Heart right ventricle (tissue), 16 donors: ENCODE measurements around the gene MAGEA8. TPM values are rescaled to one million over a fixed set of nuclear protein-coding genes. Genes with fewer than 3 reads are reported as not detected.
"Not testable (repeated sequence)": the region's sequence is repeated elsewhere in the genome, so short reads cannot be mapped to it uniquely, and the experiment has no call there.

Source experiments
- ATAC-seq, 8 donors: fragments of 200-7000 bp; cut with Tn5 transposase; one replicate each; pipeline ENCODE4 v1.9.1; 2020; ENCODE audit warnings: mild to moderate bottlenecking in 8 of 8, moderate library complexity in 8 of 8, moderate number of reproducible peaks in 1 of 8
- DNase-seq, 2 donors: peaks; one replicate each; pipeline ENCODE4 v3.0.0-alpha.2; 2020
- H3K27ac ChIP-seq, 10 donors: fragments of 200-600 bp; sonication (generic) in 2 of 10; one replicate each; pipeline versions ENCODE4 v1.5.0 to v1.8.0; 2020 to 2022; ENCODE audit warnings: mild to moderate bottlenecking in 3 of 10
- H3K27me3 ChIP-seq, 7 donors: fragments of 200-600 bp; one replicate each; pipeline ENCODE4 v1.8.0; 2021 to 2022; ENCODE audit warnings: mild to moderate bottlenecking in 2 of 7
- H3K36me3 ChIP-seq, 9 donors: fragments of 200-600 bp; sonication (generic) in 1 of 9; one replicate each; pipeline versions ENCODE4 v1.5.0 to v1.8.0; 2020 to 2022; ENCODE audit warnings: mild to moderate bottlenecking in 2 of 9
- H3K4me1 ChIP-seq, 9 donors: fragments of 200-600 bp; sonication (generic) in 1 of 9; one replicate each; pipeline versions ENCODE4 v1.5.0 to v1.8.0; 2020 to 2022; ENCODE audit warnings: mild to moderate bottlenecking in 4 of 9
- H3K4me3 ChIP-seq, 10 donors: fragments of 200-600 bp; sonication (generic) in 2 of 10; one replicate each; pipeline versions ENCODE4 v1.5.0 to v1.8.0; 2020 to 2022; ENCODE audit warnings: mild to moderate bottlenecking in 7 of 10, moderate library complexity in 2 of 10
- H3K9me3 ChIP-seq, 11 donors: fragments of 200-600 bp in 10 of 11; sonication (generic) in 2 of 11; one replicate each; pipeline versions ENCODE4 v1.5.0 to v1.8.0; 2013 to 2022; ENCODE audit warnings: mild to moderate bottlenecking in 2 of 11, control low read depth in 1 of 11, moderate library complexity in 1 of 11
- WGBS, 2 donors: extraction: QIAGEN DNeasy Blood & Tissue Kit; methylation state at CpG; one replicate each; pipeline ENCODE4 v1.1.7; 2013; ENCODE audit warnings: inconsistent platforms in 1 of 2; 5-methylcytosine and 5-hydroxymethylcytosine counted together
- intact Hi-C, 10 donors: fragments of 100-400 bp; cut with DNase I; formaldehyde crosslinking; loops; one replicate each; pipeline versions ENCODE4 v1.11.1 to v1.14.2; 2022
- polyA plus RNA-seq, 2 donors: library from polyadenylated mRNA; stranded (reverse); fragments of 200-250 nt; gene quantifications; one replicate each; pipeline ENCODE4 v1.2.3, GENCODE V29; 2013
- total RNA-seq, 10 donors: library from RNA; stranded (reverse); fragmentation: NEBNext Ultra II Directional in 3 of 10; extraction: Animal tissue kit (Norgen Biotek cat#: 25700) in 3 of 10; gene quantifications; one replicate each; pipeline versions ENCODE4 v1.2.1 to v1.2.4, GENCODE V29; 2021 to 2023
- TF ChIP-seq, protein P1 (sequence below), 9 donors: fragments of 200-600 bp; sonication (generic) in 2 of 9; IDR thresholded peaks; one replicate each; pipeline versions ENCODE4 v1.5.0 to v1.8.0; 2021 to 2022; ENCODE audit warnings: antibody characterized with exemption in 9 of 9, mild to moderate bottlenecking in 5 of 9, moderate library complexity in 1 of 9
- donor health status: Arrhythmogenic right ventricular cardiomyopathy.
- donor health status: ischemic (EF 13 %, LVEDD 7.1; RV severe dilation, severe dysfunction).
- donor health status: healthy with polysubstance abuse.
- donor health status: DM: no; HTN: yes; CAD: no.
- donor health status: DM: no; HTN: no; CAD: no.
- donor health status: ischemic (EF 25% LVEDD 6.9; RV normal size, moderate dysfunction).
- donor health status: ischemic (EF 25% LVEDD 5.7; RV mildly dilated, moderate dysfunction).
- donor health status: healthy.
- donor health status: DM: yes; HTN: yes; CAD: no.
- donor health status: Ischemic cardiomyopathy.
- donor health status: ischemic (EF 35%, LVEDD 5.7; RV mildly dilated, moderate dysfunction).
- donor health status: nonischemic (EF 11% LVEDD 7.7; RV severe dilation, severe dysfunction).
- donor health status: DM: yes; HTN: yes; CAD: no.
- donor health status: PGD.
- donor health status: ischemic (EF 29% LVEDD 5.4; RV normal size, mild dysfunction).
- donor health status: nonischemic (EF 23%, LVEDD 6.1; RV moderate dilation, normal function).

The MAGEA8 gene
- total and polyA plus RNA-seq, 12 donors, result not detected

DNA sequence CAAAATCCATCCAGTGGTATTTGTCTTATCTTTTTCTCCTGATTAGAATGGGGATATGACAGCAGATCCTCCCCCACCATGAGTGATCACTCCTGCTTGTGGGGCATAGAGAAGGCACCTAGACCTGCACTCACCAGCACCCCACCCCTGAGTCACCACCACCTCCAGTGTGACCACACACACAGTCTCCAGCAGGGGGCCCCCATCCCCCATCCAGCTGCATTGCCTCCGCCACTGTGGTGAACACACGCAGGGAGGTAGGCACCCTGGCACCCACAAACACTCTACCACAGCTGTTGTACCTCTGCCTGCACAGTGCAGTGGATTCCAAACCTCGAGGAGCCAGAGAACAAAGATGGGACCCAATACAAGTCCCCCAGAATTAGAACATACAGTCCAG lies 9.0 kb upstream of the MAGEA8 start:
- intact Hi-C loops, result no loop called here
- no peaks in the 10 kb centered on the region for H3K4me1 ChIP-seq
- peak in 1 of 2 donors; percentile 3 for DNase-seq
- H3K27ac ChIP-seq, result no peak overlapping the region
- ATAC-seq, result no peak
- H3K27me3 ChIP-seq, result peaks cover 0 to 8% (median 0%) of the 10 kb centered on the region in 7 donors
- peaks cover 0 to 4% (median 0%) of the 10 kb centered on the region in 11 donors for H3K9me3 ChIP-seq
- no peaks in the 10 kb centered on the region for H3K36me3 ChIP-seq
- TF ChIP-seq, protein P1, sequence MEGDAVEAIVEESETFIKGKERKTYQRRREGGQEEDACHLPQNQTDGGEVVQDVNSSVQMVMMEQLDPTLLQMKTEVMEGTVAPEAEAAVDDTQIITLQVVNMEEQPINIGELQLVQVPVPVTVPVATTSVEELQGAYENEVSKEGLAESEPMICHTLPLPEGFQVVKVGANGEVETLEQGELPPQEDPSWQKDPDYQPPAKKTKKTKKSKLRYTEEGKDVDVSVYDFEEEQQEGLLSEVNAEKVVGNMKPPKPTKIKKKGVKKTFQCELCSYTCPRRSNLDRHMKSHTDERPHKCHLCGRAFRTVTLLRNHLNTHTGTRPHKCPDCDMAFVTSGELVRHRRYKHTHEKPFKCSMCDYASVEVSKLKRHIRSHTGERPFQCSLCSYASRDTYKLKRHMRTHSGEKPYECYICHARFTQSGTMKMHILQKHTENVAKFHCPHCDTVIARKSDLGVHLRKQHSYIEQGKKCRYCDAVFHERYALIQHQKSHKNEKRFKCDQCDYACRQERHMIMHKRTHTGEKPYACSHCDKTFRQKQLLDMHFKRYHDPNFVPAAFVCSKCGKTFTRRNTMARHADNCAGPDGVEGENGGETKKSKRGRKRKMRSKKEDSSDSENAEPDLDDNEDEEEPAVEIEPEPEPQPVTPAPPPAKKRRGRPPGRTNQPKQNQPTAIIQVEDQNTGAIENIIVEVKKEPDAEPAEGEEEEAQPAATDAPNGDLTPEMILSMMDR (IDR thresholded peaks at IDR 0.05), result peak in 6 of 9 donors; percentile 4 to 48 (median 28)
- 38 to 39% methylated on average over 3 of the region's 3 CpGs for WGBS, 2 donors
- no peak overlapping the region for H3K4me3 ChIP-seq

- ATAC-seq (no peak), DNase-seq (no peak)
- Histone ChIP-seq H3K27me3 (peaks cover 0 to 12% (median 0%) of the 10 kb centered on the region in 7 donors), H3K4me1 (no peaks in the 10 kb centered on the region), H3K9me3 (no peaks in the 10 kb centered on the region), H3K36me3 (no peaks in the 10 kb centered on the region), H3K4me3 (no peak overlapping the region), H3K27ac (no peak overlapping the region)
- intact Hi-C loops, result no loop called here
- 72 to 90% methylated on average over 1 of the region's 1 CpG for WGBS, 2 donors
- TF ChIP-seq, protein P1 (IDR thresholded peaks at IDR 0.05), result no peak
Observed at GRCh38 chrX:149877157-149877556, 3.8 kb upstream of the MAGEA8 start.

DNA sequence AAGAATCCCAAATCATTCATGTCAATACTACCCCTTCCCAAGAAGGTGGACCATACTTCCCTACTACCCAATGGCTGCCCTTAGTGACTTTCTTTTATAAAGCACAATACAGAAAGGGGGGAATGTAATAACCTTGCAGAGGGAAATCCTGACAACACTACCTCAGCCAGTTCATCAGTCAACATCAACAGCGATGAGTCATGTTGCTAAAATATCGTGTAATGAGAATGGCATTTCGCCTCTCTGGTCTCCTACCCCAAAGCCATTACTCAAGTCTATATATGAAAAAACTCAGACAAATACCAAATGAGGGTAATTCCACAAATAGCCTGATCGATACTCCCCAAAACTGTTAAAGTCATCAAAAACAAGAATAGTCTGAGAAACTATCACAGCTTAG lies 3.3 kb upstream of the MAGEA8 start:
- intact Hi-C loops, result no loop called here
- Histone ChIP-seq H3K27ac (no peak overlapping the region), H3K27me3 (peaks cover 0 to 12% (median 0%) of the 10 kb centered on the region in 7 donors), H3K4me1 (no peaks in the 10 kb centered on the region), H3K4me3 (no peak overlapping the region), H3K36me3 (no peaks in the 10 kb centered on the region), H3K9me3 (no peaks in the 10 kb centered on the region)
- no peak for DNase-seq
- TF ChIP-seq, protein P1 (IDR thresholded peaks at IDR 0.05), result no peak
- WGBS, 2 donors, result 74 to 79% methylated on average over 4 of the region's 4 CpGs
- ATAC-seq, result no peak

DNA sequence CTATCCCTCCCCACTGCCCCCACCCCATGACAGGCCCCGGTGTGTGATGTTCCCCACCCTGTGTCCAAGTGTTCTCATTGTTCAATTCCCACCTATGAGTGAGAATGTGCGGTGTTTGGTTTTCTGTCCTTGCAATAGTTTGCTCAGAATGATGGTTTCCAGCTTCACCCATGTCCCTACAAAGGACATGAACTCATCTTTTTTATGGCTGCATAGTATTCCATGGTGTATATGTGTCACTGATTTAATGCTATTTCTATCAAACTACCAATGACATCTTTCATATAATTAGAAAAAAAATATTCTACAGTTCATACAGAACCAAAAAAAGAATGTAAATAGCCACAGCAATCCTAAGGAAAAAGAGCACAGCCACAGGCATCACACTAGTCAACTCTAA lies 9.8 kb downstream of the MAGEA8 start:
- H3K9me3 ChIP-seq, H3K36me3 ChIP-seq, H3K27ac ChIP-seq, H3K4me1 ChIP-seq, DNase-seq, H3K4me3 ChIP-seq, ATAC-seq, H3K27me3 ChIP-seq, intact Hi-C loops: not testable (repeated sequence)
- WGBS, 2 donors, result 60 to 85% methylated on average over 2 of the region's 2 CpGs

- DNase-seq, result no peak
- Histone ChIP-seq H3K36me3 (no peaks in the 10 kb centered on the region), H3K27ac (no peak overlapping the region), H3K9me3 (no peaks in the 10 kb centered on the region), H3K4me1 (no peaks in the 10 kb centered on the region), H3K4me3 (no peak overlapping the region), H3K27me3 (no peaks in the 10 kb centered on the region)
- intact Hi-C loops, result no loop called here
- TF ChIP-seq, protein P1 (IDR thresholded peaks at IDR 0.05), result no peak
- no peak for ATAC-seq
- WGBS, 2 donors, result 68 to 76% methylated on average over 1 of the region's 1 CpG
Observed at GRCh38 chrX:149898554-149898953, 17.6 kb downstream of the MAGEA8 start.
